HG03135 (cell line): ENCODE measurements around the gene EIF4EBP3.
A peak's percentile ranks its signal among the peaks of the same experiment; 100 is the strongest.

Experiments used
- ATAC-seq: cut with Tn5 transposase; IDR thresholded peaks from one replicate; pipeline ENCODE4 v1.9.1; 2021; ENCODE audit warnings: mild to moderate bottlenecking, moderate library complexity; ENCODE audit not compliant: unreplicated experiment

The EIF4EBP3 gene

GRCh38 chr5:140556438-140556837, 9.0 kb downstream of the EIF4EBP3 start:
- no peak for ATAC-seq

- ATAC-seq: peak; percentile 97
These were observed 9.8 kb downstream of the EIF4EBP3 start, which contains the start of gene SRA1 for GRCh38 chr5:140557136-140557805. SRA1 (minus strand) TSS chr5:140557473; CDS start chr5:140557452, 21 bp downstream.

- ATAC-seq: no peak
These were observed 10.5 kb downstream of the EIF4EBP3 start for GRCh38 chr5:140557965-140558364.

GRCh38 chr5:140558542-140558941, 11.1 kb downstream of the EIF4EBP3 start:
- no peak for ATAC-seq

- ATAC-seq: no peak
These were observed 12.8 kb downstream of the EIF4EBP3 start for GRCh38 chr5:140560227-140560626.

- no peak for ATAC-seq
These were observed 14.5 kb downstream of the EIF4EBP3 start for GRCh38 chr5:140561753-140562523.

GRCh38 chr5:140563596-140563995, 16.1 kb downstream of the EIF4EBP3 start:
- ATAC-seq: no peak

GRCh38 chr5:140564196-140565023, 16.9 kb downstream of the EIF4EBP3 start, which contains the start of the genes APBB3 and SLC35A4:
APBB3 (minus strand) TSS chr5:140564598; CDS start chr5:140564245, 353 bp downstream.
SLC35A4 (plus strand) TSS chr5:140564828; CDS start chr5:140567170, 2,342 bp downstream.
- ATAC-seq: peak; percentile 91

- ATAC-seq: no peak
These were observed 17.7 kb downstream of the EIF4EBP3 start for GRCh38 chr5:140565024-140565779.

GRCh38 chr5:140565780-140566095, 18.3 kb downstream of the EIF4EBP3 start:
- no peak for ATAC-seq

GRCh38 chr5:140566665-140567064, 19.2 kb downstream of the EIF4EBP3 start:
- no peak for ATAC-seq

GRCh38 chr5:140567136-140567818, 19.8 kb downstream of the EIF4EBP3 start:
- no peak for ATAC-seq

GRCh38 chr5:140567871-140568270, 20.4 kb downstream of the EIF4EBP3 start:
- ATAC-seq: no peak

- ATAC-seq: no peak
These were observed 21.1 kb downstream of the EIF4EBP3 start for GRCh38 chr5:140568443-140569063.

GRCh38 chr5:140569197-140569596, 21.7 kb downstream of the EIF4EBP3 start:
- no peak for ATAC-seq

GRCh38 chr5:140570058-140570457, 22.6 kb downstream of the EIF4EBP3 start:
- ATAC-seq: no peak

GRCh38 chr5:140570488-140570887, 23.0 kb downstream of the EIF4EBP3 start:
- ATAC-seq: no peak

- no peak for ATAC-seq
These were observed 23.6 kb downstream of the EIF4EBP3 start for GRCh38 chr5:140571105-140571504.

- ATAC-seq: no peak
These were observed 26.2 kb downstream of the EIF4EBP3 start for GRCh38 chr5:140573683-140574082.

- no peak for ATAC-seq
These were observed 26.7 kb downstream of the EIF4EBP3 start for GRCh38 chr5:140574165-140574564.
